ENCODE measurements around the gene UBE2U.

The UBE2U gene

GRCh38 chr1:64186898-64187280 lies 16.5 kb upstream of the UBE2U start:
- Histone ChIP-seq H3K4ac (ENCODE audit: low read length) (no peak overlapping the region), H3K9me3 (replicated peaks in 1 of 2; ENCODE audit: control insufficient read depth in 2 of 2, insufficient read depth in 1 of 2, low read depth in 1 of 2, low read length in 2 of 2) (no peaks in the 10 kb centered on the region), H4K91ac (ENCODE audit: low read depth, low read length, poor library complexity) (no peak overlapping the region), H2BK120ac (ENCODE audit: low read depth, low read length) (no peak overlapping the region), H3K4me3 (ENCODE audit: low read length in 2 of 2) (no peak overlapping the region), H2BK12ac (ENCODE audit: low read length) (no peak overlapping the region), H3K14ac (ENCODE audit: low read length) (no peak overlapping the region), H3K9ac (ENCODE audit: low read depth, low read length, poor library complexity) (no peak overlapping the region), H2AFZ (ENCODE audit: low read length) (no peak overlapping the region), H3K79me1 (ENCODE audit: low read depth, low read length) (no peaks in the 10 kb centered on the region), H3K27ac (replicated peaks; ENCODE audit: low read length) (no peak overlapping the region), H3K4me1 (ENCODE audit: control insufficient read depth in 2 of 2, insufficient read depth in 1 of 2, low read depth in 1 of 2, low read length in 2 of 2) (peaks cover 0 to 2% of the 10 kb centered on the region in 2 donors), H2AK5ac (ENCODE audit: low read depth, low read length) (no peak overlapping the region), H3K27me3 (ENCODE audit: control insufficient read depth in 3 of 3, insufficient read depth in 3 of 3, low read depth in 1 of 3, low read length in 3 of 3) (peaks cover 0 to 3% (median 0%) of the 10 kb centered on the region in 3 experiments), H3K23ac (ENCODE audit: low read depth, low read length, poor library complexity) (no peak overlapping the region), H3K18ac (ENCODE audit: low read length) (no peak overlapping the region), H3K36me3 (replicated peaks in 1 of 2; ENCODE audit: control insufficient read depth in 2 of 2, insufficient read depth in 2 of 2, low read length in 2 of 2) (no peaks in the 10 kb centered on the region), H3K4me2 (ENCODE audit: insufficient read depth, low read length, poor library complexity, severe bottlenecking) (no peak overlapping the region), H4K8ac (ENCODE audit: low read depth, low read length) (no peak overlapping the region), H2BK5ac (ENCODE audit: low read length) (no peak overlapping the region), H2BK15ac (ENCODE audit: low read length) (no peak overlapping the region)
- no CpG with 5 or more reads among the region's 7 CpGs for WGBS, 2 donors (ENCODE audit: extremely low coverage in 2 of 2, insufficient read length in 2 of 2, insufficient replicate concordance in 1 of 2)
- DNase-seq (ENCODE audit: low spot score) = no peak

GRCh38 chr1:64187646-64188045 lies 15.8 kb upstream of the UBE2U start:
- H3K4me2 ChIP-seq (ENCODE audit: insufficient read depth, low read length, poor library complexity, severe bottlenecking) = no peak overlapping the region
- H3K4ac ChIP-seq (ENCODE audit: low read length) = no peak overlapping the region
- H3K4me3 ChIP-seq (ENCODE audit: low read length in 2 of 2) = peak overlapping the region in 1 of 2 donors; percentile 11
- no peak overlapping the region for H2BK15ac ChIP-seq (ENCODE audit: low read length)
- H4K8ac ChIP-seq (ENCODE audit: low read depth, low read length) = no peak overlapping the region
- no peaks in the 10 kb centered on the region for H3K79me1 ChIP-seq (ENCODE audit: low read depth, low read length)
- H3K27ac ChIP-seq (replicated peaks; ENCODE audit: low read length) = no peak overlapping the region
- H3K9me3 ChIP-seq (replicated peaks in 1 of 2; ENCODE audit: control insufficient read depth in 2 of 2, insufficient read depth in 1 of 2, low read depth in 1 of 2, low read length in 2 of 2) = peaks cover 0 to 3% of the 10 kb centered on the region in 2 donors
- no peak overlapping the region for H2BK12ac ChIP-seq (ENCODE audit: low read length)
- no peak overlapping the region for H3K23ac ChIP-seq (ENCODE audit: low read depth, low read length, poor library complexity)
- peaks cover 0 to 3% (median 0%) of the 10 kb centered on the region in 3 experiments for H3K27me3 ChIP-seq (ENCODE audit: control insufficient read depth in 3 of 3, insufficient read depth in 3 of 3, low read depth in 1 of 3, low read length in 3 of 3)
- H3K18ac ChIP-seq (ENCODE audit: low read length) = no peak overlapping the region
- H2BK5ac ChIP-seq (ENCODE audit: low read length) = no peak overlapping the region
- no peak overlapping the region for H2BK120ac ChIP-seq (ENCODE audit: low read depth, low read length)
- H4K91ac ChIP-seq (ENCODE audit: low read depth, low read length, poor library complexity) = no peak overlapping the region
- H3K4me1 ChIP-seq (ENCODE audit: control insufficient read depth in 2 of 2, insufficient read depth in 1 of 2, low read depth in 1 of 2, low read length in 2 of 2) = no peaks in the 10 kb centered on the region
- peak overlapping the region; percentile 25 for H3K9ac ChIP-seq (ENCODE audit: low read depth, low read length, poor library complexity)
- WGBS, 2 donors (ENCODE audit: extremely low coverage in 2 of 2, insufficient read length in 2 of 2, insufficient replicate concordance in 1 of 2) = no CpG with 5 or more reads among the region's 4 CpGs
- DNase-seq (ENCODE audit: low spot score) = no peak
- no peak overlapping the region for H2AFZ ChIP-seq (ENCODE audit: low read length)
- H3K36me3 ChIP-seq (replicated peaks in 1 of 2; ENCODE audit: control insufficient read depth in 2 of 2, insufficient read depth in 2 of 2, low read length in 2 of 2) = no peaks in the 10 kb centered on the region
- H2AK5ac ChIP-seq (ENCODE audit: low read depth, low read length) = no peak overlapping the region
- no peak overlapping the region for H3K14ac ChIP-seq (ENCODE audit: low read length)

GRCh38 chr1:64192290-64192689 lies 11.1 kb upstream of the UBE2U start:
- no peak overlapping the region for H3K4me2 ChIP-seq (ENCODE audit: insufficient read depth, low read length, poor library complexity, severe bottlenecking)
- H2AFZ ChIP-seq (ENCODE audit: low read length) = no peak overlapping the region
- H3K27ac ChIP-seq (replicated peaks; ENCODE audit: low read length) = no peak overlapping the region
- DNase-seq (ENCODE audit: low spot score) = no peak
- H4K91ac ChIP-seq (ENCODE audit: low read depth, low read length, poor library complexity) = no peak overlapping the region
- no peak overlapping the region for H3K18ac ChIP-seq (ENCODE audit: low read length)
- WGBS, 2 donors (ENCODE audit: extremely low coverage in 2 of 2, insufficient read length in 2 of 2, insufficient replicate concordance in 1 of 2) = no CpG with 5 or more reads among the region's 8 CpGs
- H3K14ac ChIP-seq (ENCODE audit: low read length) = no peak overlapping the region
- H3K23ac ChIP-seq (ENCODE audit: low read depth, low read length, poor library complexity) = no peak overlapping the region
- H3K4ac ChIP-seq (ENCODE audit: low read length) = no peak overlapping the region
- no peak overlapping the region for H3K9ac ChIP-seq (ENCODE audit: low read depth, low read length, poor library complexity)
- no peak overlapping the region for H2BK12ac ChIP-seq (ENCODE audit: low read length)
- peaks cover 0 to 25% (median 0%) of the 10 kb centered on the region in 3 experiments for H3K27me3 ChIP-seq (ENCODE audit: control insufficient read depth in 3 of 3, insufficient read depth in 3 of 3, low read depth in 1 of 3, low read length in 3 of 3)
- no peak overlapping the region for H3K4me3 ChIP-seq (ENCODE audit: low read length in 2 of 2)
- H2BK5ac ChIP-seq (ENCODE audit: low read length) = no peak overlapping the region
- H3K9me3 ChIP-seq (replicated peaks in 1 of 2; ENCODE audit: control insufficient read depth in 2 of 2, insufficient read depth in 1 of 2, low read depth in 1 of 2, low read length in 2 of 2) = peaks cover 0 to 3% of the 10 kb centered on the region in 2 donors
- H2BK15ac ChIP-seq (ENCODE audit: low read length) = no peak overlapping the region
- no peak overlapping the region for H2BK120ac ChIP-seq (ENCODE audit: low read depth, low read length)
- no peaks in the 10 kb centered on the region for H3K79me1 ChIP-seq (ENCODE audit: low read depth, low read length)
- no peaks in the 10 kb centered on the region for H3K4me1 ChIP-seq (ENCODE audit: control insufficient read depth in 2 of 2, insufficient read depth in 1 of 2, low read depth in 1 of 2, low read length in 2 of 2)
- no peak overlapping the region for H4K8ac ChIP-seq (ENCODE audit: low read depth, low read length)
- H3K36me3 ChIP-seq (replicated peaks in 1 of 2; ENCODE audit: control insufficient read depth in 2 of 2, insufficient read depth in 2 of 2, low read length in 2 of 2) = no peaks in the 10 kb centered on the region
- no peak overlapping the region for H2AK5ac ChIP-seq (ENCODE audit: low read depth, low read length)

GRCh38 chr1:64194168-64195080 lies 9.0 kb upstream of the UBE2U start:
- Histone ChIP-seq H2BK15ac (ENCODE audit: low read length) (no peak overlapping the region), H3K36me3 (replicated peaks in 1 of 2; ENCODE audit: control insufficient read depth in 2 of 2, insufficient read depth in 2 of 2, low read length in 2 of 2) (no peaks in the 10 kb centered on the region), H3K9ac (ENCODE audit: low read depth, low read length, poor library complexity) (no peak overlapping the region), H4K91ac (ENCODE audit: low read depth, low read length, poor library complexity) (no peak overlapping the region), H3K79me1 (ENCODE audit: low read depth, low read length) (no peaks in the 10 kb centered on the region), H3K4me3 (ENCODE audit: low read length in 2 of 2) (no peak overlapping the region), H3K4me1 (ENCODE audit: control insufficient read depth in 2 of 2, insufficient read depth in 1 of 2, low read depth in 1 of 2, low read length in 2 of 2) (no peaks in the 10 kb centered on the region), H3K23ac (ENCODE audit: low read depth, low read length, poor library complexity) (no peak overlapping the region), H2BK12ac (ENCODE audit: low read length) (no peak overlapping the region), H2BK120ac (ENCODE audit: low read depth, low read length) (no peak overlapping the region), H2BK5ac (ENCODE audit: low read length) (no peak overlapping the region), H3K14ac (ENCODE audit: low read length) (no peak overlapping the region), H3K4ac (ENCODE audit: low read length) (no peak overlapping the region), H3K27ac (replicated peaks; ENCODE audit: low read length) (no peak overlapping the region), H4K8ac (ENCODE audit: low read depth, low read length) (no peak overlapping the region), H2AK5ac (ENCODE audit: low read depth, low read length) (no peak overlapping the region), H2AFZ (ENCODE audit: low read length) (no peak overlapping the region), H3K4me2 (ENCODE audit: insufficient read depth, low read length, poor library complexity, severe bottlenecking) (no peak overlapping the region), H3K27me3 (ENCODE audit: control insufficient read depth in 3 of 3, insufficient read depth in 3 of 3, low read depth in 1 of 3, low read length in 3 of 3) (peaks cover 0 to 25% (median 0%) of the 10 kb centered on the region in 3 experiments), H3K18ac (ENCODE audit: low read length) (no peak overlapping the region), H3K9me3 (replicated peaks in 1 of 2; ENCODE audit: control insufficient read depth in 2 of 2, insufficient read depth in 1 of 2, low read depth in 1 of 2, low read length in 2 of 2) (peaks cover 0 to 3% of the 10 kb centered on the region in 2 donors)
- no peak for DNase-seq (ENCODE audit: low spot score)
- no CpG with 5 or more reads among the region's 8 CpGs for WGBS, 2 donors (ENCODE audit: extremely low coverage in 2 of 2, insufficient read length in 2 of 2, insufficient replicate concordance in 1 of 2)
